ENCODE results near the gene SUMF2.
"Not testable (repeated sequence)": the region's sequence is repeated elsewhere in the genome, so short reads cannot be mapped to it uniquely, and the experiment has no call there.

The SUMF2 gene

DNA sequence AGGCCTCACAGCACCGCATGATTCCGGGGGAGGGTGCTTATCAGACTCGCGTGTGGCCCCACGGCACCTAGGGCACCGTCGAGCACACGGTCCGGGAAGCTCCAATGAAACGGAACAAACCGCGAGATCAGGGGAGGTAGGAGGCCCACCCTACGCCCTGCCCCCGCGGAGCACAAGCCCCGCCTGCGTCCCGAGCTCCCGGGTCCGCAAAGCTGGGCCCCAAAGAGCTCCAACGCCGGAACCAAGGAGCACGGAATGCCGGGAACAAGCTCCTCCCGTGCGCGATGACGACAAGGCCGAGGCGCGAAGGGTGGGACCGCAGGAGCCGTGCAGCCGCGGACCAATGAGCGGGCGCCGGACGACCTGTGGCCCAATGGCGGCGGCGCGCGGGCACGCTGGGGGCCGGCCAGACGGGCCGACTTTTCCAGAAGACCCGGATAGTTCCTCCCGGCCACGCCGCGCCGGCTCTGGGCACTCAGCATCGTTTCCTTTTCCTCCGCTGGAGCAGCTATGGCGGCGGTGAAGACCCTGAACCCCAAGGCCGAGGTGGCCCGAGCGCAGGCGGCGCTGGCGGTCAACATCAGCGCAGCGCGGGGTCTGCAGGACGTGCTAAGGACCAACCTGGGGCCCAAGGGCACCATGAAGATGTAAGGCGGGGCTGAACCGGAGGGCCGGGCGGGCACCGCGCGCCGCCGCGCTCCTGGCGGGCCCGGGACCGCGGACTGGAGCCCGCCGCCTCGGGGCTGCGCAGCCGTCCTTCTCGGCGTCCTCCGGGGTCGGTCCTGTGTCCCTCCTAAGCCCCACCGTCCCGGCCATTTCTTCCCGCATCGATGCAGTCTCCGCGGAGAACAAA, 12.5 kb upstream of the SUMF2 start, which contains the start of the genes CCT6A and PSPH:
Gene CCT6A, plus strand, starts transcription at position 427 of the 853 bp plus-strand sequence. Its CDS starts 84 bp downstream, at position 511.
Gene PSPH, minus strand, starts transcription at position 106 of the 853 bp plus-strand sequence. CDS start 30,232 bp downstream, outside the sequence.
- TF ChIP-seq, protein P1, sequence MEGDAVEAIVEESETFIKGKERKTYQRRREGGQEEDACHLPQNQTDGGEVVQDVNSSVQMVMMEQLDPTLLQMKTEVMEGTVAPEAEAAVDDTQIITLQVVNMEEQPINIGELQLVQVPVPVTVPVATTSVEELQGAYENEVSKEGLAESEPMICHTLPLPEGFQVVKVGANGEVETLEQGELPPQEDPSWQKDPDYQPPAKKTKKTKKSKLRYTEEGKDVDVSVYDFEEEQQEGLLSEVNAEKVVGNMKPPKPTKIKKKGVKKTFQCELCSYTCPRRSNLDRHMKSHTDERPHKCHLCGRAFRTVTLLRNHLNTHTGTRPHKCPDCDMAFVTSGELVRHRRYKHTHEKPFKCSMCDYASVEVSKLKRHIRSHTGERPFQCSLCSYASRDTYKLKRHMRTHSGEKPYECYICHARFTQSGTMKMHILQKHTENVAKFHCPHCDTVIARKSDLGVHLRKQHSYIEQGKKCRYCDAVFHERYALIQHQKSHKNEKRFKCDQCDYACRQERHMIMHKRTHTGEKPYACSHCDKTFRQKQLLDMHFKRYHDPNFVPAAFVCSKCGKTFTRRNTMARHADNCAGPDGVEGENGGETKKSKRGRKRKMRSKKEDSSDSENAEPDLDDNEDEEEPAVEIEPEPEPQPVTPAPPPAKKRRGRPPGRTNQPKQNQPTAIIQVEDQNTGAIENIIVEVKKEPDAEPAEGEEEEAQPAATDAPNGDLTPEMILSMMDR (IDR thresholded peaks at IDR 0.05; ENCODE audit: control insufficient read depth, extremely low read depth, insufficient read depth): no peak
- DNase-seq (ENCODE audit: low read depth): peak; percentile 95
- peak within 1 kb of the TSS; percentile 98 for H3K4me3 ChIP-seq (ENCODE audit: low read depth, low read length)

DNA sequence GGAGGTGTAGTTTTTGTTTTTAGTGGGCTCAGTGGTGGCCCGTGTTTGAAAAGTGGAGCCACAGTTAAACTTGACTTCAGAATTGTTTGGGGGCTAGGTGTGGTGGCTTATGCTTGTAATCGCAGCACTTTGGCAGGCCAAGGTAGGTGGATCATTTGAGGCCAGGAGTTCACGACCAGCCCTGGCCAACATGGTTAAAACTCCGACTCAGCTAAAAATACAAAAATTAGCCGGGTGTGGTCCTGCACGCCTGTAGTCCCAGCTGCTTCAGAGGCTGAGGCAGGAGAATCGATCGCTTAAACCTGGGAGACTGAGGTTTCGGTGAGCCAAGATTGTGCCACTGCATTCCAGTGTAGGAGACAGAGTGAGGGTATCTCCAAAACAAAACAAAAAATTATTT, 10.7 kb upstream of the SUMF2 start:
- TF ChIP-seq, protein P1 (IDR thresholded peaks at IDR 0.05; ENCODE audit: control insufficient read depth, extremely low read depth, insufficient read depth): no peak
- DNase-seq (ENCODE audit: low read depth): no peak
- peak overlapping the region; percentile 98; the same call in 1 of the 2 replicates for H3K4me3 ChIP-seq (ENCODE audit: low read depth, low read length)

DNA sequence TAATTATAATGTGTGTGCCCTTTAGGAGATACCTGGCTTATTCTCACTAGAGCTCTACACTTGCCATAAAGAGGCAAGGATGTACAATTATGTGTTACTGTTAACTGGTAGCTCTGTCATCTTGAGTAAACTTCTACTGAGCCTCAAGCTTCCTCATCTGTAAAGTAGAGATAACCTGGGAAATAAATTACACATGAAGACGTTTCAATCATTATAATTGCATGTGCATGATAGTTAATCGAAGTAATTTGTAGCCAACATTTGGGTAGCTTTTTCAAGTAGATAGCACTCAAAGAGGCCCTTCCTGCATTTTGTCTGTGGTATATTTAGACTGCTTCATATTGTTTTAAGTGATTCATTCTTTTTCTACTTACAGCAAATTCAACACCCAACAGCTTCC, 10.1 kb upstream of the SUMF2 start:
- no peak overlapping the region for H3K4me3 ChIP-seq (ENCODE audit: low read depth, low read length)
- DNase-seq (ENCODE audit: low read depth): no peak
- TF ChIP-seq, protein P1 (IDR thresholded peaks at IDR 0.05; ENCODE audit: control insufficient read depth, extremely low read depth, insufficient read depth): no peak

DNA sequence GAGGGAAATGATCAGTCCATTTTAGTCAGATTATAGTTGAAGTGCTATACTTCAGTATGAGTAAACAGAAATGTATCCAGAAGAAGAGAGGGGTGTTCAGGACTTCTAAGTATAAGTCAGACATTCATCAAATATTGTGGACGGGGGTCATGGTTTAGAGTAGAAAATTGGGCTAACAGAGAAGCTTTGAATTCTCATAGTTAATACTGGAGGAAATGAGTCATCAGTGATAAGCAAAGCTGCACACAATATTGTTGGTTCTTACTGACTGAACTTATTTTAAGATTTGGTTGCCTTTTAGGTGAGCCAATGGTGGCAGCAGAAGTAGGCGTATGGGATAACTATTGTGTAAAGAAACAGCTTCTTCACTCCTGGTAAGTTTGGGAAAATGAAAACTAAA, 1.7 kb upstream of the SUMF2 start:
- no peak for DNase-seq (ENCODE audit: low read depth)
- TF ChIP-seq, protein P1 (IDR thresholded peaks at IDR 0.05; ENCODE audit: control insufficient read depth, extremely low read depth, insufficient read depth): no peak
- H3K4me3 ChIP-seq (ENCODE audit: low read depth, low read length): no peak overlapping the region

DNA sequence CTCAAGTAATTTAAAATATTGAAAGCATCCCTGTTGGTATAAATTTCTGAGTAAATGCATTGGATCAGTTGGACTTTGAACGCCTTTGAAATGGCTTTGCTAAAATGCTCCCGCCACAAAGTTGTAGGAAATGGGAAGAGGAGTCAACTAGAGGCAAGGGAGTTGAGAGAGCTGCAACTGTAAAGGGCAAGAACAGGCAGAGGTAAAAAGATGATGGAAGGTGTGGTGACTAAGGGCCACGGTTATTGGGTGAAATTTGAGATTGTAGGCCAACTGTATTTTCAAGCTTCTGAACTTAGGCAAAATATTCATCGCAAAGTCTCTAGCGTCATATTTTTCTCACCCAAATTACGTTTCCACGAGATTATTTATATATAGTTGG, 595 bp upstream of the SUMF2 start:
- TF ChIP-seq, protein P1 (IDR thresholded peaks at IDR 0.05; ENCODE audit: control insufficient read depth, extremely low read depth, insufficient read depth): no peak
- peak overlapping the region; percentile 62; the same call in 1 of the 2 replicates for H3K4me3 ChIP-seq (ENCODE audit: low read depth, low read length)
- DNase-seq (ENCODE audit: low read depth): no peak

DNA sequence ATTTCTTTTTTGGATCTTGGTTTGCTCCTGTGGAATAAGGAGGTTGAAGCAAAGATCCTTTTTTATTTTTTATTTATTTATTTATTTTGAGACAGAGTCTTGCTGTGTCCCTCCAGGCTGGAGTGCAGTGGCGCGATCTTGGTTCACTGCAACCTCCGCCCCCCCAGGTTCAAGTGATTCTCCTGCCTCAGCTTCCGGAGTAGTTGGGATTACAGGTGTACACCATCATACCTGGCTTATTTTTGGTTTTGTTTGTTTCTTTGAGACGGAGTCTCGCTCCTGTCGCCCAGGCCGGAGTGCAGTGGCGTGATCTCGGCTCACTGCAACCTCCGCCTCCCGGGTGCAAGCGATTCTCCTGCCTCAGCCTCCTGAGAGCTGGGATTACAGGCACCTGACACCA, 2.3 kb downstream of the SUMF2 start:
- H3K4me3 ChIP-seq (ENCODE audit: low read depth, low read length); DNase-seq (ENCODE audit: low read depth): not testable (repeated sequence)

DNA sequence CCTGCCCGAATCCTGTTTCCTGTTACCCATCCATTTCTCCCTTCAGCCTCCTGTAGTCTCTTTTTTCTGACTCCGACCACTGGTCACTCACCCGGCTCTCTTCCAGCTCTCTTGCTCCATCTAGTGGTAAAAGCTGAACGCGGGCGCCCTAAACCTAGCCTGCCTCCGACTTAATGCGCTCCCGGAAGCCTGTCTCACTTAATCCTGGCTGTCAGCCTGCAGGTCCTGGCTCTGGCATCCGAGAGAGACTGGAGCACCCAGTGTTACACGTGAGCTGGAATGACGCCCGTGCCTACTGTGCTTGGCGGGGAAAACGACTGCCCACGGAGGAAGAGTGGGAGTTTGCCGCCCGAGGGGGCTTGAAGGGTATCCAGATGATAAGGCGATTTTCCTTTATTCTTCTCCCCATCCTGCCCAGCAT, 10.3 kb downstream of the SUMF2 start:
- no peak overlapping the region for H3K4me3 ChIP-seq (ENCODE audit: low read depth, low read length)
- TF ChIP-seq, protein P1 (IDR thresholded peaks at IDR 0.05; ENCODE audit: control insufficient read depth, extremely low read depth, insufficient read depth): peak; percentile 75
- peak; percentile 95 for DNase-seq (ENCODE audit: low read depth)
